ENCODE results near the gene CNIH1.
"Not testable (repeated sequence)": the region's sequence is repeated elsewhere in the genome, so short reads cannot be mapped to it uniquely, and the experiment has no call there.

DNA sequence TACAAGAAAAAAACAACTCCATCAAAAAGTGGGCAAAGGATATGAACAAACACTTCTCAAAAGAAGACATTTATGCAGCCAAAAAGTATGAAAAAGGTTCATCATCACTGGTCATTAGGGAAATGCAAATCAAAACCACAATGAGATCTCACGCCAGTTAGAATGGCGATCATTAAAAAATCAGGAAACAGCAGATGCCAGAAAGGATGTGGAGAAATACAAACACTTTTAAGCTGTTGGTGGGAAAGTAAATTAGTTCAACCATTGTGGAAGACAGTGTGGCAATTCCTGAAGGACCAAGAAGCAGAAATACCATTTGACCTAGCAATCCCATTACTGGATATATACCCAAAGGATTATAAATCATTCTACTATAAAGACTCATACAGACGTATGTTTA lies 60.6 kb downstream of the CNIH1 start:
- not testable (repeated sequence) for TF ChIP-seq CTCF, EP300 (IDR thresholded peaks at IDR 0.05)

Measured in ovary (tissue), 3 donors.